Sigmoid colon (tissue), 7 donors: Measurements from ENCODE around the gene MITF. TPM values are rescaled to one million over a fixed set of nuclear protein-coding genes. Genes with fewer than 3 reads are reported as not detected.

Experiments
- DNase-seq: peaks from one replicate; pipeline ENCODE4 v3.0.0-alpha.2; 2019
- H3K27ac ChIP-seq, 4 donors: fragments of 200-600 bp; sonication (generic); one replicate each; pipeline ENCODE4 v1.5.1; 2016 to 2019; ENCODE audit warnings: mild to moderate bottlenecking in 1 of 4
- H3K27me3 ChIP-seq, 3 donors: fragments of 200-600 bp; sonication (generic); one replicate each; pipeline ENCODE4 v1.5.1; 2019; ENCODE audit warnings: mild to moderate bottlenecking in 1 of 3
- H3K36me3 ChIP-seq, 4 donors: fragments of 200-600 bp; sonication (generic); one replicate each; pipeline ENCODE4 v1.5.1; 2016 to 2019
- H3K4me1 ChIP-seq, 4 donors: fragments of 200-600 bp; sonication (generic); one replicate each; pipeline ENCODE4 v1.5.1; 2017 to 2019
- H3K4me3 ChIP-seq, 4 donors: fragments of 200-600 bp; sonication (generic); one replicate each; pipeline ENCODE4 v1.5.1; 2017 to 2019; ENCODE audit warnings: mild to moderate bottlenecking in 2 of 4, moderate library complexity in 1 of 4
- H3K9me3 ChIP-seq, 4 donors: fragments of 200-600 bp in 3 of 4; sonication (generic) in 3 of 4; one replicate each; pipeline versions ENCODE4 v1.5.1 to v1.6.1; 2013 to 2019
- CTCF ChIP-seq, 4 experiments: fragments of 450-650 bp in 3 of 4; fragments of 200-600 bp in 1 of 4; IDR thresholded peaks; one replicate each; pipeline ENCODE4 v1.5.1; 2016 to 2019; ENCODE audit warnings: antibody characterized with exemption in 4 of 4, mild to moderate bottlenecking in 3 of 4, moderate library complexity in 2 of 4
- EP300 ChIP-seq, 4 donors: sonication (generic); formaldehyde crosslinking; IDR thresholded peaks; one replicate each; pipeline ENCODE4 v1.6.1; 2017; ENCODE audit warnings: antibody characterized with exemption in 4 of 4
- POLR2A ChIP-seq, 2 donors: fragments of 450-650 bp; IDR thresholded peaks; one replicate each; pipeline ENCODE4 v1.6.1; 2016; ENCODE audit warnings: antibody characterized with exemption in 2 of 2, mild to moderate bottlenecking in 2 of 2, moderate library complexity in 2 of 2
- POLR2AphosphoS5 ChIP-seq, 4 donors: sonication (generic); formaldehyde crosslinking; IDR thresholded peaks; one replicate each; pipeline ENCODE4 v1.6.1; 2017; ENCODE audit warnings: antibody characterized with exemption in 4 of 4
- WGBS, 2 donors: extraction: QIAGEN DNeasy Blood & Tissue Kit; methylation state at CpG; one replicate each; pipeline ENCODE4 v1.1.7; 2013; 5-methylcytosine and 5-hydroxymethylcytosine counted together
- intact Hi-C: fragments of 100-400 bp; cut with DNase I; formaldehyde crosslinking; loops from one replicate; pipeline ENCODE4 v1.15.1; 2023
- polyA plus RNA-seq, 3 donors: library from polyadenylated mRNA; stranded (reverse); fragments of 200-250 nt; gene quantifications; one replicate each; pipeline ENCODE4 v1.2.3, GENCODE V29; 2013
- total RNA-seq, 4 donors: library from RNA; depleted of rRNA; stranded (reverse); fragments of >200 nt; gene quantifications; one replicate each; pipeline ENCODE4 v1.1.0, GENCODE V29; 2016
- donor health status: healthy with polysubstance abuse.
- donor health status: Bipolar disorder and iron deficiency.
- donor health status: healthy.

The MITF gene, protein sequence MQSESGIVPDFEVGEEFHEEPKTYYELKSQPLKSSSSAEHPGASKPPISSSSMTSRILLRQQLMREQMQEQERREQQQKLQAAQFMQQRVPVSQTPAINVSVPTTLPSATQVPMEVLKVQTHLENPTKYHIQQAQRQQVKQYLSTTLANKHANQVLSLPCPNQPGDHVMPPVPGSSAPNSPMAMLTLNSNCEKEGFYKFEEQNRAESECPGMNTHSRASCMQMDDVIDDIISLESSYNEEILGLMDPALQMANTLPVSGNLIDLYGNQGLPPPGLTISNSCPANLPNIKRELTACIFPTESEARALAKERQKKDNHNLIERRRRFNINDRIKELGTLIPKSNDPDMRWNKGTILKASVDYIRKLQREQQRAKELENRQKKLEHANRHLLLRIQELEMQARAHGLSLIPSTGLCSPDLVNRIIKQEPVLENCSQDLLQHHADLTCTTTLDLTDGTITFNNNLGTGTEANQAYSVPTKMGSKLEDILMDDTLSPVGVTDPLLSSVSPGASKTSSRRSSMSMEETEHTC
- total RNA-seq (10 to 100 TPM; 65.4 to 73.2 (median 67.1) TPM), polyA plus RNA-seq (1 to 10 TPM; 2.1 to 6.0 (median 2.9) TPM)

DNA sequence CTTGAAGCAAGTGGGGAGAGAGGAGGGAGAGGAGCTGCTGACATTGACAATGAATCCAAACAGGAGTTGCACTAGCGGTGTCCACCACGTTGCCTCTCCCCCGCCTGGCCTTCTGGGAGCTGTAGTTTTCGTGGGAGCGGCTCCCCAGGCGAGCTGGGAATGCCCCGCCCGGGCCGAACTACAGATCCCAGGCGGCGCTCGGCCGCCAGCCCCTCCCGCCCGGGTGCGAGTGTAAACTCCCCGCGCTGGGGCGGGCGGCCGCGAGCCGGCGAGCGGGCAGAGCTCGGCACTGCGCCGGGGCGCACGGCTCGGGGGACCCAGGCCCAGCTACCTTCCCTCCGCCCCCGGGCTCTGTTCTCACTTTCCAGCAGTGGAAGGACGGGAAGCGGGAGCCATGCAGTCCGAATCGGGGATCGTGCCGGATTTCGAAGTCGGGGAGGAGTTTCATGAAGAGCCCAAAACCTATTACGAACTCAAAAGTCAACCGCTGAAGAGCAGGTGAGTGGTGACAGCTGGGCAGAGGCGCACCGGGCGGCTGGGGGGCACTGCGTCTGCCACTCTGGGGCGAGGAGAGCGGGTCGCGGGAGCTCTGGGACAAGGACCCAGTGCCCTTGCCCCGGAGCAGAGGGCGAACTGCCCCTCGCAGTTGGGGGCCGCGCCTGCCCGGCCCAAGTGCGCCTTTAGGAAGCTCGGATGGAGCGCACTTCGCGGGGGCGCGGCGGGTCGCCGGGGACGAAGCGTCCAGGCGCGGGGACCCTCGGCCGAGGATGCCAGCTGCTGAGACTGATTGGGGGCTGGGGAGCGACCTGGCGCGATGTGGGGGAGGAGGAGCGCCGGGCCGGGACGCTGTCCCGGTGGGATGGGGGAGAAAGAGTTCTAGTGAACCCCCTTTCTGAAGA, at the start of gene MITF:
MITF (plus strand) TSS at position 261 of the 899 bp plus-strand sequence; CDS start at position 395, 134 bp downstream.
- Histone ChIP-seq H3K27me3 (no peaks in the 10 kb centered on the region), H3K27ac (peak within 1 kb of the TSS; percentile 85 to 93 (median 90)), H3K4me3 (peak within 1 kb of the TSS; percentile 80 to 94 (median 86)), H3K36me3 (no peaks in the 10 kb centered on the region), H3K9me3 (no peaks in the 10 kb centered on the region), H3K4me1 (peaks cover 0 to 51% (median 42%) of the 10 kb centered on the region in 4 donors)
- DNase-seq = peak; percentile 96
- no peak for TF ChIP-seq CTCF (IDR thresholded peaks at IDR 0.05)
- peak in 1 of 2 donors; percentile 74 for TF ChIP-seq POLR2A (IDR thresholded peaks at IDR 0.05)
- peak; percentile 65 to 89 (median 82) for TF ChIP-seq POLR2AphosphoS5 (IDR thresholded peaks at IDR 0.05)
- intact Hi-C loops = loop anchor here (5.0 kb wide), 3 partner anchors 47 to 208 kb away; no protein-coding TSS in a partner anchor
- 1% methylated on average over 81 of the region's 81 CpGs for WGBS, 2 donors

GRCh38 chr3:69691860-69692259, 47.4 kb upstream of the MITF start:
- H3K27ac ChIP-seq = no peak overlapping the region
- intact Hi-C loops = loop anchor here (1.0 to 5.0 kb wide), 4 partner anchors 45 to 257 kb away; partner anchors contain the start of gene MITF
- 93 to 96% methylated on average over 4 of the region's 4 CpGs for WGBS, 2 donors
- TF ChIP-seq EP300 (IDR thresholded peaks at IDR 0.05) (no peak), CTCF (IDR thresholded peaks at IDR 0.05) (no peak), POLR2AphosphoS5 (IDR thresholded peaks at IDR 0.05) (no peak)
- no peaks in the 10 kb centered on the region for H3K9me3 ChIP-seq
- no peaks in the 10 kb centered on the region for H3K36me3 ChIP-seq
- H3K4me3 ChIP-seq = no peak overlapping the region
- H3K4me1 ChIP-seq = peaks cover 0 to 7% (median 3%) of the 10 kb centered on the region in 4 donors
- H3K27me3 ChIP-seq = no peaks in the 10 kb centered on the region
- no peak for DNase-seq

DNA sequence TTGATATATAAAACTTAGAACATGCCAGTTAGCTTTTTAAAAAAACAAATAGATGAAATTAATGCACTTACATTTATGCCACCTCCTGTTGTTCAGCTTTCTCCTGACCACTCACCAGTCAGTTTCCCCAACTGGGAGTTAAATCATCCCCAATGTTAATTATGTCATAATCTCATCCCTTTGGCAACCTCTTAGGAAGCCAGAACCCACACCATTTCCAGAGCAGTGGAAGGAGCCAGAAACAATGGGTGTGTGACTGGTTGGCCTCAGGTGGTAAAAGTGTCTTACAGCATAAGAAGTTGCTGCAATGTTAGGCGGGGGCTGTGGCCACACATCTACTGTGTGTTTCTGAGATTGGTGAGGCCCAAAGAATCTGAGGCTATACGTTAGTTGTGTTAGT, 46.5 kb upstream of the MITF start:
- no peaks in the 10 kb centered on the region for H3K36me3 ChIP-seq
- no peak overlapping the region for H3K27ac ChIP-seq
- H3K27me3 ChIP-seq = no peaks in the 10 kb centered on the region
- WGBS, 2 donors = 88 to 92% methylated on average over 2 of the region's 2 CpGs
- H3K9me3 ChIP-seq = no peaks in the 10 kb centered on the region
- no peak for DNase-seq
- no peak for TF ChIP-seq CTCF (IDR thresholded peaks at IDR 0.05)
- no peak for TF ChIP-seq POLR2A (IDR thresholded peaks at IDR 0.05)
- no peak for TF ChIP-seq EP300 (IDR thresholded peaks at IDR 0.05)
- no peak for TF ChIP-seq POLR2AphosphoS5 (IDR thresholded peaks at IDR 0.05)
- no peak overlapping the region for H3K4me3 ChIP-seq
- intact Hi-C loops = loop anchor here (2.0 to 5.0 kb wide), 2 partner anchors 45 to 256 kb away; partner anchors contain the start of gene MITF
- H3K4me1 ChIP-seq = peaks cover 0 to 7% (median 3%) of the 10 kb centered on the region in 4 donors

- H3K9me3 ChIP-seq = no peaks in the 10 kb centered on the region
- H3K27ac ChIP-seq = no peak overlapping the region
- peaks cover 0 to 7% (median 3%) of the 10 kb centered on the region in 4 donors for H3K4me1 ChIP-seq
- no peaks in the 10 kb centered on the region for H3K36me3 ChIP-seq
- DNase-seq = no peak
- H3K4me3 ChIP-seq = no peak overlapping the region
- 68 to 78% methylated on average over 2 of the region's 2 CpGs for WGBS, 2 donors
- no peaks in the 10 kb centered on the region for H3K27me3 ChIP-seq
- TF ChIP-seq POLR2A (IDR thresholded peaks at IDR 0.05) = no peak
- no peak for TF ChIP-seq EP300 (IDR thresholded peaks at IDR 0.05)
- no peak for TF ChIP-seq POLR2AphosphoS5 (IDR thresholded peaks at IDR 0.05)
- no peak for TF ChIP-seq CTCF (IDR thresholded peaks at IDR 0.05)
- intact Hi-C loops = no loop called here
Observed at GRCh38 chr3:69695443-69695842, 43.8 kb upstream of the MITF start.
